Measurements from ENCODE around the gene EBLN2. TPM values are rescaled to one million over a fixed set of nuclear protein-coding genes. Genes with fewer than 3 reads are reported as not detected.

Gene EBLN2
- total RNA-seq, 1 donor from 2014 or later = 6.4 TPM

- TF ChIP-seq POLR2AphosphoS5 (IDR thresholded peaks at IDR 0.05; ENCODE audit: insufficient read depth in 1 of 2, low read depth in 1 of 2) = no peak
- TF ChIP-seq, protein P1, sequence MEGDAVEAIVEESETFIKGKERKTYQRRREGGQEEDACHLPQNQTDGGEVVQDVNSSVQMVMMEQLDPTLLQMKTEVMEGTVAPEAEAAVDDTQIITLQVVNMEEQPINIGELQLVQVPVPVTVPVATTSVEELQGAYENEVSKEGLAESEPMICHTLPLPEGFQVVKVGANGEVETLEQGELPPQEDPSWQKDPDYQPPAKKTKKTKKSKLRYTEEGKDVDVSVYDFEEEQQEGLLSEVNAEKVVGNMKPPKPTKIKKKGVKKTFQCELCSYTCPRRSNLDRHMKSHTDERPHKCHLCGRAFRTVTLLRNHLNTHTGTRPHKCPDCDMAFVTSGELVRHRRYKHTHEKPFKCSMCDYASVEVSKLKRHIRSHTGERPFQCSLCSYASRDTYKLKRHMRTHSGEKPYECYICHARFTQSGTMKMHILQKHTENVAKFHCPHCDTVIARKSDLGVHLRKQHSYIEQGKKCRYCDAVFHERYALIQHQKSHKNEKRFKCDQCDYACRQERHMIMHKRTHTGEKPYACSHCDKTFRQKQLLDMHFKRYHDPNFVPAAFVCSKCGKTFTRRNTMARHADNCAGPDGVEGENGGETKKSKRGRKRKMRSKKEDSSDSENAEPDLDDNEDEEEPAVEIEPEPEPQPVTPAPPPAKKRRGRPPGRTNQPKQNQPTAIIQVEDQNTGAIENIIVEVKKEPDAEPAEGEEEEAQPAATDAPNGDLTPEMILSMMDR (IDR thresholded peaks at IDR 0.05) = no peak
- TF ChIP-seq POLR2A (IDR thresholded peaks at IDR 0.05) = no peak
- intact Hi-C loops (cut with DNase I) = no loop called here
- H3K9me3 ChIP-seq = no peaks in the 10 kb centered on the region
- H3K36me3 ChIP-seq = no peaks in the 10 kb centered on the region
- H3K4me1 ChIP-seq = peaks cover 59% of the 10 kb centered on the region
- no peak for DNase-seq (ENCODE audit: extremely low spot score in 2 of 2)
- no peak overlapping the region for H3K27ac ChIP-seq
- no peaks in the 10 kb centered on the region for H3K27me3 ChIP-seq
- no peak overlapping the region for H3K4me3 ChIP-seq
Observed at GRCh38 chr3:73031573-73032103, 29.8 kb upstream of the EBLN2 start.

GRCh38 chr3:73036694-73037591 is 24.5 kb upstream of the EBLN2 start:
- DNase-seq (ENCODE audit: extremely low spot score in 2 of 2) = no peak
- H3K27ac ChIP-seq = no peak overlapping the region
- no peaks in the 10 kb centered on the region for H3K9me3 ChIP-seq
- no peak for TF ChIP-seq POLR2A (IDR thresholded peaks at IDR 0.05)
- TF ChIP-seq, protein P1 (IDR thresholded peaks at IDR 0.05) = no peak
- no peak for TF ChIP-seq POLR2AphosphoS5 (IDR thresholded peaks at IDR 0.05; ENCODE audit: insufficient read depth in 1 of 2, low read depth in 1 of 2)
- no peak overlapping the region for H3K4me3 ChIP-seq
- no peaks in the 10 kb centered on the region for H3K27me3 ChIP-seq
- intact Hi-C loops (cut with DNase I) = no loop called here
- H3K4me1 ChIP-seq = peaks cover 59% of the 10 kb centered on the region
- H3K36me3 ChIP-seq = no peaks in the 10 kb centered on the region

GRCh38 chr3:73041537-73041936 is 19.9 kb upstream of the EBLN2 start:
- no peak for TF ChIP-seq POLR2AphosphoS5 (IDR thresholded peaks at IDR 0.05; ENCODE audit: insufficient read depth in 1 of 2, low read depth in 1 of 2)
- TF ChIP-seq, protein P1 (IDR thresholded peaks at IDR 0.05) = no peak
- no peak for TF ChIP-seq POLR2A (IDR thresholded peaks at IDR 0.05)
- Histone ChIP-seq H3K4me3 (no peak overlapping the region), H3K36me3 (no peaks in the 10 kb centered on the region), H3K27me3 (no peaks in the 10 kb centered on the region), H3K4me1 (peaks cover 68% of the 10 kb centered on the region), H3K27ac (no peak overlapping the region), H3K9me3 (no peaks in the 10 kb centered on the region)
- DNase-seq (ENCODE audit: extremely low spot score in 2 of 2) = no peak
- intact Hi-C loops (cut with DNase I) = no loop called here

- peaks cover 52% of the 10 kb centered on the region for H3K4me1 ChIP-seq
- H3K9me3 ChIP-seq = no peaks in the 10 kb centered on the region
- no peak for DNase-seq (ENCODE audit: extremely low spot score in 2 of 2)
- no peak overlapping the region for H3K4me3 ChIP-seq
- peaks cover 0 to 3% of the 10 kb centered on the region in 2 donors for H3K36me3 ChIP-seq
- H3K27me3 ChIP-seq = no peaks in the 10 kb centered on the region
- TF ChIP-seq POLR2A (IDR thresholded peaks at IDR 0.05) (no peak), POLR2AphosphoS5 (IDR thresholded peaks at IDR 0.05; ENCODE audit: insufficient read depth in 1 of 2, low read depth in 1 of 2) (no peak)
- TF ChIP-seq, protein P1 (IDR thresholded peaks at IDR 0.05) = no peak
- intact Hi-C loops (cut with DNase I) = no loop called here
- no peak overlapping the region for H3K27ac ChIP-seq
Observed at GRCh38 chr3:73043414-73043813, 18.0 kb upstream of the EBLN2 start.

GRCh38 chr3:73045391-73045790 is 16.1 kb upstream of the EBLN2 start:
- no peak for DNase-seq (ENCODE audit: extremely low spot score in 2 of 2)
- TF ChIP-seq POLR2AphosphoS5 (IDR thresholded peaks at IDR 0.05; ENCODE audit: insufficient read depth in 1 of 2, low read depth in 1 of 2) (no peak), POLR2A (IDR thresholded peaks at IDR 0.05) (no peak)
- TF ChIP-seq, protein P1 (IDR thresholded peaks at IDR 0.05) = no peak

More at GRCh38 chr3:73045391-73045790, 16.1 kb upstream of the EBLN2 start:
- H3K36me3 ChIP-seq = peaks cover 0 to 5% of the 10 kb centered on the region in 2 donors
- H3K27ac ChIP-seq = no peak overlapping the region
- H3K27me3 ChIP-seq = no peaks in the 10 kb centered on the region
- H3K4me3 ChIP-seq = no peak overlapping the region
- intact Hi-C loops (cut with DNase I) = no loop called here
- no peaks in the 10 kb centered on the region for H3K9me3 ChIP-seq
- peaks cover 46% of the 10 kb centered on the region for H3K4me1 ChIP-seq
